Fibroblast of mammary gland (primary cell): ENCODE data around the gene LTO1.
"Not testable (repeated sequence)": the region's sequence is repeated elsewhere in the genome, so short reads cannot be mapped to it uniquely, and the experiment has no call there.

Experiments used
- DNase-seq: peaks from one replicate; pipeline ENCODE4 v3.0.0-alpha.2; 2010; ENCODE audit warnings: low read depth
- H3K4me3 ChIP-seq: 2 replicates; pipeline ENCODE4 v1.5.1; 2011; ENCODE audit warnings: low read depth, mild to moderate bottlenecking, low read length, moderate library complexity; ENCODE audit not compliant: control insufficient read depth
- CTCF ChIP-seq: conservative IDR thresholded peaks from 2 replicates; pipeline ENCODE4 v1.5.1; 2011; ENCODE audit warnings: low read depth, low read length, inconsistent platforms; ENCODE audit not compliant: control insufficient read depth, insufficient read depth

Gene LTO1

GRCh38 chr11:69695581-69695980 lies 20.4 kb upstream of the LTO1 start:
- DNase-seq = no peak
- no peak overlapping the region for H3K4me3 ChIP-seq
- no peak for TF ChIP-seq CTCF

GRCh38 chr11:69694781-69695180 lies 19.6 kb upstream of the LTO1 start:
- TF ChIP-seq CTCF = no peak
- DNase-seq = no peak
- H3K4me3 ChIP-seq = no peak overlapping the region

GRCh38 chr11:69692422-69692821 lies 17.3 kb upstream of the LTO1 start:
- H3K4me3 ChIP-seq = no peak overlapping the region
- TF ChIP-seq CTCF = no peak
- no peak for DNase-seq

- no peak for DNase-seq
- no peak for TF ChIP-seq CTCF
Observed at GRCh38 chr11:69691463-69691862, 16.3 kb upstream of the LTO1 start.

GRCh38 chr11:69689484-69690319 lies 14.5 kb upstream of the LTO1 start:
- H3K4me3 ChIP-seq = no peak overlapping the region
- TF ChIP-seq CTCF = no peak
- DNase-seq = no peak

More at GRCh38 chr11:69691463-69691862, 16.3 kb upstream of the LTO1 start:
- no peak overlapping the region for H3K4me3 ChIP-seq

GRCh38 chr11:69687969-69688771 lies 13.0 kb upstream of the LTO1 start:
- not testable (repeated sequence) for DNase-seq, H3K4me3 ChIP-seq

- DNase-seq = no peak
- no peak overlapping the region for H3K4me3 ChIP-seq
- TF ChIP-seq CTCF = no peak
Observed at GRCh38 chr11:69686856-69687255, 11.7 kb upstream of the LTO1 start.
